ENCODE measurements around the gene SIPA1L3. TPM values are rescaled to one million over a fixed set of nuclear protein-coding genes. Genes with fewer than 3 reads are reported as not detected.
"Not testable (repeated sequence)": the region's sequence is repeated elsewhere in the genome, so short reads cannot be mapped to it uniquely, and the experiment has no call there.

The SIPA1L3 gene
- total RNA-seq, 1 experiment from 2014 or later = 36.0 TPM

DNA sequence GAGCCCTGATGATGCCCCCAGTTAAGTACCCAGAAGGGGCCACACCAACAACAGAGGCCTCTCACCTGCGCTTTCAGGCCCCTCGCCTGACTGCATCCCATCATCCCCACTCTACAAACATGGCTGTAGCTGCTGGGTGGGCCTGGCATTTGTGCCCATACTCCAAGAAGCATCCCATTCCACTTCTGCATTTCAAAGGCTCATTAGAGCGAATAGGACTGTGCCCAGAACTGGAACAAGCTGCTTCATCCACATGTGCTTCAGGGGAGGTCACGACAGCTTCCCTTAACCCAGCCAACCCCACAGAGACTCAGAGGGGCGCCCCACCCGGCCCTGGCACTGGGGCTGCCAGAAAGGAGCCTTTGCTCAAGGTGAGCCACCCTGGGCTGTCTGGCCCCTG, 156.9 kb downstream of the SIPA1L3 start:
- H3K36me3 Mint-ChIP-seq (ENCODE audit: insufficient read depth, unreplicated experiment) = no peaks in the 10 kb centered on the region
- TF ChIP-seq, protein P1, sequence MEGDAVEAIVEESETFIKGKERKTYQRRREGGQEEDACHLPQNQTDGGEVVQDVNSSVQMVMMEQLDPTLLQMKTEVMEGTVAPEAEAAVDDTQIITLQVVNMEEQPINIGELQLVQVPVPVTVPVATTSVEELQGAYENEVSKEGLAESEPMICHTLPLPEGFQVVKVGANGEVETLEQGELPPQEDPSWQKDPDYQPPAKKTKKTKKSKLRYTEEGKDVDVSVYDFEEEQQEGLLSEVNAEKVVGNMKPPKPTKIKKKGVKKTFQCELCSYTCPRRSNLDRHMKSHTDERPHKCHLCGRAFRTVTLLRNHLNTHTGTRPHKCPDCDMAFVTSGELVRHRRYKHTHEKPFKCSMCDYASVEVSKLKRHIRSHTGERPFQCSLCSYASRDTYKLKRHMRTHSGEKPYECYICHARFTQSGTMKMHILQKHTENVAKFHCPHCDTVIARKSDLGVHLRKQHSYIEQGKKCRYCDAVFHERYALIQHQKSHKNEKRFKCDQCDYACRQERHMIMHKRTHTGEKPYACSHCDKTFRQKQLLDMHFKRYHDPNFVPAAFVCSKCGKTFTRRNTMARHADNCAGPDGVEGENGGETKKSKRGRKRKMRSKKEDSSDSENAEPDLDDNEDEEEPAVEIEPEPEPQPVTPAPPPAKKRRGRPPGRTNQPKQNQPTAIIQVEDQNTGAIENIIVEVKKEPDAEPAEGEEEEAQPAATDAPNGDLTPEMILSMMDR (IDR thresholded peaks at IDR 0.05; ENCODE audit: unreplicated experiment) = no peak
- no peaks in the 10 kb centered on the region for H3K9me3 Mint-ChIP-seq (ENCODE audit: unreplicated experiment)
- CTCF ChIA-PET = interaction anchor here (0.5 to 1.1 kb wide), 2 partner anchors 182 to 203 kb away, joined by 3 read pairs; no protein-coding TSS in a partner anchor
- H3K4me1 Mint-ChIP-seq (ENCODE audit: insufficient read depth, unreplicated experiment) = peaks cover 10% of the 10 kb centered on the region
- intact Hi-C loops (cut with micrococcal nuclease) = no loop called here
- H3K27ac Mint-ChIP-seq (ENCODE audit: low read depth, unreplicated experiment) = no peak overlapping the region
- POLR2A ChIA-PET = no interaction called here
- no peak overlapping the region for H3K4me3 Mint-ChIP-seq (ENCODE audit: unreplicated experiment)
- DNase-seq (ENCODE audit: unreplicated experiment) = no peak
- no peaks in the 10 kb centered on the region for H3K27me3 Mint-ChIP-seq (ENCODE audit: insufficient read depth, unreplicated experiment)
- no TSS peak for BruUV-seq (replicated peaks)

DNA sequence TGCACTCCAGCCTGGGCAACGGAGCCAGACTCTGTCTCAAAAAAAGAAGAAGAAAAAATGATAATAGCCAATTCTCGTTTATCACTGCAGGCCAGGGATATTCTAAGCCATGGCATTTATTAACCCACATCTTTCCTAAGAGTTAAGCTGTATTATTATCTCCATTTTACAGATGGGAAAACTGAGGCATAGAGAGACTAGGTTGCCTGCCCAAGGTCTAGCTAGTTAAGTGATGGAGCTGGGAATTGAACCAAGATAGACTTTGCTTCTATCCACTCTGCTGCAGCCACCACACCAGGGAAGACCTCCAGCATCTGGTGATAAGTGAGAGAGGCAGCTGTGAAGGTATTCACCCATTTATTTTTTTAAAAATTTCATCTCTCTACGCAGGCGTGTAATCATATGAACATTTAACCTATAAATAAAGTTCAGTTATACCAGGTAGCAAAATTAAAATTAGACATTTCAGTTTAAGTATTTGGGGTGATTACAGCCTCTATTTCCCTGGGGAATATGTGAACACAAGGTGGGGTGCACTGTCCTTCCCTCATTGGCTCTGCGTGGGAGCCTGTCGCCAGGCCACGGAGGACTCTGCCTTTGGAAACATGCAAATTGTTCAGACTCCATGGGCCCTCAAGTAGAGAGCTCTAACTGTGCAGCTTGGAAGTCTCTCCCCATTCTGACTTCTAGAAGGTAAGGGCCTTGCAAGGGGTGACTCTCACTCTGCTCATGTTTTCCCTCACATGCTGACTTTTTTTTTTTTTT, 157.8 kb downstream of the SIPA1L3 start:
- H3K36me3 Mint-ChIP-seq (ENCODE audit: insufficient read depth, unreplicated experiment) = no peaks in the 10 kb centered on the region
- intact Hi-C loops (cut with micrococcal nuclease) = no loop called here
- H3K27me3 Mint-ChIP-seq (ENCODE audit: insufficient read depth, unreplicated experiment) = no peaks in the 10 kb centered on the region
- POLR2A ChIA-PET = no interaction called here
- H3K27ac Mint-ChIP-seq (ENCODE audit: low read depth, unreplicated experiment) = no peak overlapping the region
- H3K4me3 Mint-ChIP-seq (ENCODE audit: unreplicated experiment) = no peak overlapping the region
- TF ChIP-seq, protein P1 (IDR thresholded peaks at IDR 0.05; ENCODE audit: unreplicated experiment) = no peak
- no TSS peak for BruUV-seq (replicated peaks)
- H3K4me1 Mint-ChIP-seq (ENCODE audit: insufficient read depth, unreplicated experiment) = peaks cover 10% of the 10 kb centered on the region
- DNase-seq (ENCODE audit: unreplicated experiment) = no peak
- CTCF ChIA-PET = interaction anchor here (0.5 to 1.2 kb wide), 4 partner anchors 35 to 202 kb away, joined by 3 to 4 read pairs (median 3); no protein-coding TSS in a partner anchor
- no peaks in the 10 kb centered on the region for H3K9me3 Mint-ChIP-seq (ENCODE audit: unreplicated experiment)

DNA sequence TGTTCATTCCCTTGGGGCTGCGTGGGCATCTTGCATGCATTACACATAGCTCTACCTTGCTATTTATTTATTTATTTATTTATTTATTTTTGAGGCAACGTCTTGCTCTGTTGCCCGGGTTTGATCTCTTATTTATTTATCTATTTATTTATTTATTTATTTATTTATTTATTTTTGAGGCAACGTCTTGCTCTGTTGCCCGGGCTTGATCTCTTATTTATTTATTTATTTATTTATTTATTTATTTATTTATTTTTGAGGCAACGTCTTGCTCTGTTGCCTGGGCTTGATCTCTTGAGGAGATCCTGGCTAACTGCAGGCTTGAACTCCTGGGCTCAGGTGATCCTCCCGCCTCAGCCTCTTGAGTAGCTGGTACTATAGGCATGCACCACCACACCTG, 158.8 kb downstream of the SIPA1L3 start:
- H3K4me1 Mint-ChIP-seq (ENCODE audit: insufficient read depth, unreplicated experiment) = peaks cover 18% of the 10 kb centered on the region
- H3K4me3 Mint-ChIP-seq (ENCODE audit: unreplicated experiment); DNase-seq (ENCODE audit: unreplicated experiment); H3K36me3 Mint-ChIP-seq (ENCODE audit: insufficient read depth, unreplicated experiment); POLR2A ChIA-PET; BruUV-seq (replicated peaks); H3K27me3 Mint-ChIP-seq (ENCODE audit: insufficient read depth, unreplicated experiment); H3K27ac Mint-ChIP-seq (ENCODE audit: low read depth, unreplicated experiment); intact Hi-C loops (cut with micrococcal nuclease); H3K9me3 Mint-ChIP-seq (ENCODE audit: unreplicated experiment): not testable (repeated sequence)
- CTCF ChIA-PET = interaction anchor here (0.7 to 1.2 kb wide), 2 partner anchors 34 to 140 kb away, joined by 3 to 4 read pairs; no protein-coding TSS in a partner anchor

DNA sequence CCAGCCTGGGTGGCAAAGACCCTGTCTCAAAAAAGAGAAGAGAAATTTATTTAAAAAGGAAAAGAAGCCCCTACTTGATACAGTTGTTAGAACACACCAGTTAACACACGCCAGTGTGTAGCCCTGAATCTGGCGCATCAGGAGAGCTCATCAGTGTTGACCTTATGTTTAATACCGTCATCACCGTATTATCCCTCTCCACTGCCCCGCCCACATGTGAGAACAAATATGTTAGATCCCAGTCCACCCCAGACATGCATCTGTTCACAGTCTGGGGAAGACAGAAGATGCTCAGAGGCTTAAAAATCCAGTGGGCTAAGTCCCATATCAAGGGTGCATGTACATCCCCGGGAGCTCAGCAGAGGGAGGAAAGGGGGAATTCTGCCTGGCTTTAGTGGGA, 161.8 kb downstream of the SIPA1L3 start:
- DNase-seq (ENCODE audit: unreplicated experiment) = no peak

More for the DNA sequence above, 161.8 kb downstream of the SIPA1L3 start:
- TF ChIP-seq, protein P1 (IDR thresholded peaks at IDR 0.05; ENCODE audit: unreplicated experiment) = no peak
- Mint-ChIP-seq H3K36me3 (ENCODE audit: insufficient read depth, unreplicated experiment) (no peaks in the 10 kb centered on the region), H3K9me3 (ENCODE audit: unreplicated experiment) (no peaks in the 10 kb centered on the region), H3K27ac (ENCODE audit: low read depth, unreplicated experiment) (no peak overlapping the region), H3K4me1 (ENCODE audit: insufficient read depth, unreplicated experiment) (peaks cover 8% of the 10 kb centered on the region), H3K4me3 (ENCODE audit: unreplicated experiment) (no peak overlapping the region), H3K27me3 (ENCODE audit: insufficient read depth, unreplicated experiment) (no peaks in the 10 kb centered on the region)
- intact Hi-C loops (cut with micrococcal nuclease) = no loop called here
- BruUV-seq (replicated peaks) = no TSS peak
- ChIA-PET POLR2A (interaction anchor here (0.6 kb wide), 2 partner anchors 57 to 88 kb away, joined by 4 to 5 read pairs; no protein-coding TSS in a partner anchor), CTCF (interaction anchor here (1.1 kb wide), 1 partner anchor 171 kb away, joined by 3 read pairs; no protein-coding TSS in a partner anchor)
